Mesenchymal stem cell (in vitro differentiated cells and primary cell): ENCODE measurements around the gene IGF2BP1.

Experiments used
- DNase-seq: peaks from one replicate; pipeline ENCODE4 v3.0.0-alpha.2; 2013
- H2AFZ ChIP-seq: one replicate; pipeline ENCODE4 v1.6.1; 2013; ENCODE audit warnings: low read depth, mild to moderate bottlenecking, control low read depth, inconsistent platforms, low read length, moderate library complexity
- H2AK5ac ChIP-seq: 2 replicates; pipeline ENCODE4 v1.6.1; 2013; ENCODE audit warnings: low read length, moderate library complexity, mild to moderate bottlenecking, inconsistent platforms; ENCODE audit not compliant: severe bottlenecking
- H2BK120ac ChIP-seq: one replicate; pipeline ENCODE4 v1.6.1; 2013; ENCODE audit warnings: low read depth, mild to moderate bottlenecking, inconsistent platforms, low read length, moderate library complexity
- H2BK12ac ChIP-seq, 2 experiments: one replicate each; pipeline ENCODE4 v1.6.1; 2013; ENCODE audit warnings: inconsistent platforms in 2 of 2, low read length in 2 of 2, mild to moderate bottlenecking in 2 of 2, moderate library complexity in 2 of 2, control low read depth in 1 of 2
- H2BK15ac ChIP-seq: one replicate; pipeline ENCODE4 v1.6.1; 2013; ENCODE audit warnings: mild to moderate bottlenecking, low read depth, inconsistent platforms; ENCODE audit not compliant: poor library complexity, severe bottlenecking
- H2BK5ac ChIP-seq: 2 replicates; pipeline ENCODE4 v1.6.1; 2013; ENCODE audit warnings: low read depth, mild to moderate bottlenecking, low read length, control low read depth, inconsistent platforms; ENCODE audit not compliant: poor library complexity, severe bottlenecking
- H3K14ac ChIP-seq, 2 experiments: one replicate each; pipeline ENCODE4 v1.6.1; 2013; ENCODE audit warnings: inconsistent platforms in 2 of 2, low read length in 2 of 2, control low read depth in 1 of 2, mild to moderate bottlenecking in 1 of 2, moderate library complexity in 1 of 2
- H3K18ac ChIP-seq, 2 experiments: one replicate each; pipeline ENCODE4 v1.6.1; 2013; ENCODE audit warnings: inconsistent platforms in 2 of 2, low read length in 2 of 2, control low read depth in 1 of 2, low read depth in 1 of 2, mild to moderate bottlenecking in 1 of 2
- H3K23ac ChIP-seq, 2 experiments: one replicate each; pipeline ENCODE4 v1.6.1; 2013; ENCODE audit warnings: inconsistent platforms in 2 of 2, low read length in 2 of 2, mild to moderate bottlenecking in 2 of 2, moderate library complexity in 2 of 2, control low read depth in 1 of 2
- H3K27ac ChIP-seq: 2 replicates; pipeline ENCODE4 v1.5.1; 2013; ENCODE audit warnings: mild to moderate bottlenecking, moderate library complexity, low read length, control low read depth, inconsistent platforms; ENCODE audit not compliant: poor library complexity, severe bottlenecking
- H3K27me3 ChIP-seq, 2 experiments: 2 replicates each; pipeline versions ENCODE4 v1.6.1 to v1.7.0; 2013; ENCODE audit warnings: low read length in 2 of 2, mild to moderate bottlenecking in 2 of 2, moderate library complexity in 2 of 2, control low read depth in 1 of 2, inconsistent platforms in 1 of 2; ENCODE audit not compliant: control insufficient read depth in 1 of 2, insufficient read depth in 1 of 2
- H3K36me3 ChIP-seq, 2 experiments: 2 replicates each; pipeline versions ENCODE4 v1.6.1 to v1.7.0; 2013; ENCODE audit warnings: low read length in 2 of 2, control low read depth in 1 of 2, inconsistent platforms in 1 of 2, low read depth in 1 of 2, mild to moderate bottlenecking in 1 of 2; ENCODE audit not compliant: insufficient read depth in 2 of 2, control insufficient read depth in 1 of 2
- H3K4ac ChIP-seq, 2 experiments: one replicate each; pipeline ENCODE4 v1.6.1; 2013; ENCODE audit warnings: inconsistent platforms in 2 of 2, low read length in 2 of 2, mild to moderate bottlenecking in 2 of 2, moderate library complexity in 2 of 2, control low read depth in 1 of 2, low read depth in 1 of 2
- H3K4me1 ChIP-seq: 2 replicates; pipeline ENCODE4 v1.6.1; 2013; ENCODE audit warnings: low read depth, low read length, control low read depth; ENCODE audit not compliant: control insufficient read depth, insufficient read depth
- H3K4me2 ChIP-seq: 2 replicates; pipeline ENCODE4 v1.6.1; 2013; ENCODE audit warnings: low read length, mild to moderate bottlenecking, inconsistent platforms; ENCODE audit not compliant: poor library complexity, severe bottlenecking
- H3K4me3 ChIP-seq, 2 experiments: 2 replicates each; pipeline versions ENCODE4 v1.5.1 to v1.7.0; 2013; ENCODE audit warnings: low read length in 2 of 2, mild to moderate bottlenecking in 2 of 2, control low read depth in 1 of 2, low read depth in 1 of 2; ENCODE audit not compliant: insufficient read depth in 1 of 2
- H3K79me1 ChIP-seq: replicated peaks from 2 replicates; pipeline ENCODE4 v1.6.1; 2013; ENCODE audit warnings: mild to moderate bottlenecking, control low read depth, low read length, inconsistent platforms; ENCODE audit not compliant: poor library complexity, severe bottlenecking
- H3K9ac ChIP-seq: 2 replicates; pipeline ENCODE4 v1.7.0; 2013; ENCODE audit warnings: mild to moderate bottlenecking, low read length, moderate library complexity
- H3K9me3 ChIP-seq: 2 replicates; pipeline ENCODE4 v1.7.0; 2013; ENCODE audit warnings: mild to moderate bottlenecking, low read length; ENCODE audit not compliant: control insufficient read depth
- H4K8ac ChIP-seq: one replicate; pipeline ENCODE4 v1.6.1; 2013; ENCODE audit warnings: inconsistent platforms, mild to moderate bottlenecking, low read length, moderate library complexity
- H4K91ac ChIP-seq: one replicate; pipeline ENCODE4 v1.6.1; 2013; ENCODE audit warnings: mild to moderate bottlenecking, low read length, inconsistent platforms
- WGBS: methylation state at CpG from one replicate; pipeline ENCODE4 v1.1.7; 2013; ENCODE audit warnings: mixed read lengths; 5-methylcytosine and 5-hydroxymethylcytosine counted together

Gene IGF2BP1

DNA sequence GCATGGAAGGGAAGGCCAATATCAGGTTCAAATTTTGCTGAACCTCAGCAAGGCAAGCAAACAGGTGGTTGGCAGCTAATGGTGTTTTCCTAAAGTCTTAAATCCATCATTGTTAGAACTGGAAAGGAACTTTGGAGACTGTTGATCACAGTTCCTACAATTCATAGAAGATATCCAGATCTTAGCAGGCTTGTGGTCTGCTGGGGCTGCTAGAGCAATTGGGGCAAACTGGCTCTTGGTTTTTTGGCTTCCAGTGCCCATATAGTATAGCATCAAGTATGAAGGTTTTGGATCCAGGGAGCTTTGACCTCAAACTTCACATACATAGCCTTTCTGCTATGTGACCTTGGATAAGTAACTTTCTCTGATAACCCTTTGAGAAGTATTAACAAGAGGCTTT is 49.7 kb downstream of the IGF2BP1 start:
- no peak overlapping the region for H3K9ac ChIP-seq
- peaks cover 43% of the 10 kb centered on the region for H3K79me1 ChIP-seq
- peaks cover 14 to 81% of the 10 kb centered on the region in 2 experiments for H3K36me3 ChIP-seq
- H4K91ac ChIP-seq = no peak overlapping the region
- H4K8ac ChIP-seq = no peak overlapping the region
- no peak overlapping the region for H3K18ac ChIP-seq
- no peak overlapping the region for H3K23ac ChIP-seq
- no peak overlapping the region for H2AK5ac ChIP-seq
- H3K4ac ChIP-seq = no peak overlapping the region
- H3K4me2 ChIP-seq = no peak overlapping the region
- H2BK15ac ChIP-seq = no peak overlapping the region
- no peak for DNase-seq
- H3K14ac ChIP-seq = no peak overlapping the region
- no peak overlapping the region for H2BK120ac ChIP-seq
- no peak overlapping the region for H2BK5ac ChIP-seq
- no peaks in the 10 kb centered on the region for H3K4me1 ChIP-seq
- H3K4me3 ChIP-seq = no peak overlapping the region
- H3K27ac ChIP-seq = no peak overlapping the region
- no peaks in the 10 kb centered on the region for H3K27me3 ChIP-seq
- no peak overlapping the region for H2BK12ac ChIP-seq
- H2AFZ ChIP-seq = no peak overlapping the region
- H3K9me3 ChIP-seq = no peaks in the 10 kb centered on the region

DNA sequence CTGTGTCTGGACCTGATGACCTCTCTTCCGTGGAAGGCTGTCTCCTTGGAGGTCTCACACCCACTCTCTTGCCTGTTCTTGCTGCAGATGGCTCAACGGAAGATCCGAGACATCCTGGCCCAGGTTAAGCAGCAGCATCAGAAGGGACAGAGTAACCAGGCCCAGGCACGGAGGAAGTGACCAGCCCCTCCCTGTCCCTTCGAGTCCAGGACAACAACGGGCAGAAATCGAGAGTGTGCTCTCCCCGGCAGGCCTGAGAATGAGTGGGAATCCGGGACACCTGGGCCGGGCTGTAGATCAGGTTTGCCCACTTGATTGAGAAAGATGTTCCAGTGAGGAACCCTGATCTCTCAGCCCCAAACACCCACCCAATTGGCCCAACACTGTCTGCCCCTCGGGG is 52.1 kb downstream of the IGF2BP1 start:
- Histone ChIP-seq H2BK120ac (no peak overlapping the region), H3K27me3 (peaks cover 0 to 16% of the 10 kb centered on the region in 2 experiments), H4K8ac (no peak overlapping the region), H3K18ac (no peak overlapping the region), H3K9me3 (no peaks in the 10 kb centered on the region), H3K4me2 (no peak overlapping the region), H3K36me3 (peaks cover 10 to 75% of the 10 kb centered on the region in 2 experiments), H3K9ac (no peak overlapping the region), H3K27ac (no peak overlapping the region), H3K79me1 (peaks cover 37% of the 10 kb centered on the region), H3K14ac (no peak overlapping the region), H2BK12ac (no peak overlapping the region), H3K4ac (no peak overlapping the region), H3K23ac (no peak overlapping the region), H2AFZ (no peak overlapping the region), H2AK5ac (no peak overlapping the region), H3K4me1 (no peaks in the 10 kb centered on the region), H2BK15ac (no peak overlapping the region), H4K91ac (no peak overlapping the region), H3K4me3 (no peak overlapping the region), H2BK5ac (no peak overlapping the region)
- no peak for DNase-seq
- 95% methylated on average over 11 of the region's 11 CpGs for WGBS

DNA sequence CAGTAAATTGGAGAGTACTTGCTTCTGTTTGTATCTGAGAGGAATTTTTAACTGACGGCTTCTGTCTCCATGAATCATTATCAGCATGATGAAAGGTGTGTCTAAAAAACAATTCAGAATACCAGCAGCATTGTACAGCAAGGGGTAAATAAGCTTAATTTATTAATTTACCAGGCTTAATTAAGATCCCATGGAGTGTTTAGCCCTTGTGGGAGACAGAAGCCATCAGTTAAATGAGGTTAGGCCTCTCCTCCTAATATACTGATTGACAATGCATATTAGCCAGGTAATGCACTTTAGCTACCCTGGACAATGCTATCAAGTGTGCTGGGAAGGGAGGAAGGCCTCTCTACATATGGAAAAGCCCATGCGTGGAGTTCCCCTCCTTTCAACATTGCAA is 53.4 kb downstream of the IGF2BP1 start:
- 100% methylated on average over 2 of the region's 2 CpGs for WGBS
- Histone ChIP-seq H3K4me1 (peaks cover 3% of the 10 kb centered on the region), H3K79me1 (peaks cover 30% of the 10 kb centered on the region), H2AFZ (no peak overlapping the region), H3K27ac (no peak overlapping the region), H4K91ac (no peak overlapping the region), H2BK120ac (no peak overlapping the region), H3K14ac (no peak overlapping the region), H2BK15ac (no peak overlapping the region), H3K23ac (no peak overlapping the region), H3K4me3 (no peak overlapping the region), H2BK5ac (no peak overlapping the region), H3K9me3 (no peaks in the 10 kb centered on the region), H3K27me3 (peaks cover 0 to 19% of the 10 kb centered on the region in 2 experiments), H3K18ac (no peak overlapping the region), H4K8ac (no peak overlapping the region), H3K36me3 (peaks cover 10 to 70% of the 10 kb centered on the region in 2 experiments), H3K4ac (no peak overlapping the region), H3K4me2 (no peak overlapping the region), H3K9ac (no peak overlapping the region), H2AK5ac (no peak overlapping the region), H2BK12ac (no peak overlapping the region)
- no peak for DNase-seq

DNA sequence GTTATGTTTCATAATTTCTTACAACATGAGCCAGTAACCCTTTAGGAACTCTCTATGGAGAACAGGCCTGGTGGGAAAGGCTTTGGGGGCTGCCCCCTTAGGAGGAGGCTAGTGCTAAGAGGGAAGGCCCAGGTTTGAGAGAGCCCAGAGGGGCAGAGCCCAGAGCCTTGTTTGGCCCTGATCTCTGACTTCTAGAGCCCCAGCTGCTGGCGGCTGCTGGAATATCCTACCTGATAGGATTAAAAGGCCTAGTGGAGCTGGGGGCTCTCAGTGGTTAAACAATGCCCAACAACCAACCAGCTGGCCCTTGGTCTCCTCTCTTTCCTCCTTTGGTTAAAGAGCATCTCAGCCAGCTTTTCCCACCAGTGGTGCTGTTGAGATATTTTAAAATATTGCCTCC is 54.1 kb downstream of the IGF2BP1 start:
- Histone ChIP-seq H3K36me3 (peaks cover 8 to 63% of the 10 kb centered on the region in 2 experiments), H2AK5ac (no peak overlapping the region), H3K27me3 (peaks cover 0 to 19% of the 10 kb centered on the region in 2 experiments), H4K91ac (no peak overlapping the region), H3K9ac (no peak overlapping the region), H2BK5ac (no peak overlapping the region), H2BK120ac (no peak overlapping the region), H4K8ac (no peak overlapping the region), H3K4me3 (no peak overlapping the region), H3K4ac (no peak overlapping the region), H3K79me1 (peaks cover 28% of the 10 kb centered on the region), H3K4me2 (no peak overlapping the region), H3K14ac (no peak overlapping the region), H3K27ac (no peak overlapping the region), H2BK15ac (no peak overlapping the region), H2BK12ac (no peak overlapping the region), H3K4me1 (peaks cover 3% of the 10 kb centered on the region), H2AFZ (no peak overlapping the region), H3K18ac (no peak overlapping the region), H3K9me3 (no peaks in the 10 kb centered on the region), H3K23ac (no peak overlapping the region)
- WGBS = 100% methylated on average over 1 of the region's 1 CpG
- DNase-seq = no peak
